NB4 (cell line): ENCODE results near the gene STMND1.

Experiments used
- CTCF ChIP-seq: IDR thresholded peaks from one replicate; pipeline ENCODE4 v1.5.1; 2012; ENCODE audit warnings: low read depth, low read length
- MYC ChIP-seq: IDR thresholded peaks from 2 replicates; pipeline ENCODE4 v1.6.1; 2011; ENCODE audit warnings: low read depth, low read length
- POLR2A ChIP-seq: IDR thresholded peaks from 2 replicates; pipeline ENCODE4 v1.6.1; 2011; ENCODE audit warnings: mild to moderate bottlenecking; ENCODE audit not compliant: insufficient read length; ENCODE audit errors: extremely low read depth
- TF ChIP-seq, protein P1 (sequence below): IDR thresholded peaks from 2 replicates; pipeline ENCODE4 v1.6.1; 2011; ENCODE audit warnings: low read depth, low read length

DNA sequence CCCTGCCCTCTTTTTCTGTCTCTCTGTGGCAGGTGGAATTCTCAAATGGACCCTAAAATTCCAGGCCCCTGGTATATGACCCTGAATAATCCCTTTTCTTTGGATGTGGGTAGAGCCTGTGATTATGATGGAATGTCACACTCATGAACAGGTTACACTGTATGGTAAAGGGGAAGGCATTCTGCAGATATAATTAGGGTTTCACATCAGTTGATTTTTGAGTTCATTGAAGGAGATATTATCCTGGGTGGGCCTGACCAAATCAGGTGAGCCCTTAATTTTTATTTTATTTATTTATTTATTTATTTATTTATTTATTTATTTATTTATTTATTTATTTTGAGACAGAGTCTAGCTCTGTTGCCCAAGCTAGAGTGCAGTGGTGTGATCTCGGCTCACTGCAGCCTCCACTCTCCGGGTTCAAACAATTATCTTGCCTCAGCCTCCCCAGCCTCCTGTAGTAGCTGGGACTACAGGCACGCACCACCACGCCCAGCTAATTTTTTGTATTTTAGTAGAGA, 13.7 kb upstream of the STMND1 start:
- TF ChIP-seq CTCF (no peak), POLR2A (no peak), MYC (no peak)
- TF ChIP-seq, protein P1, sequence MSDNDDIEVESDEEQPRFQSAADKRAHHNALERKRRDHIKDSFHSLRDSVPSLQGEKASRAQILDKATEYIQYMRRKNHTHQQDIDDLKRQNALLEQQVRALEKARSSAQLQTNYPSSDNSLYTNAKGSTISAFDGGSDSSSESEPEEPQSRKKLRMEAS, result no peak
